Measurements from ENCODE around the gene PSD2.

Gene PSD2

DNA sequence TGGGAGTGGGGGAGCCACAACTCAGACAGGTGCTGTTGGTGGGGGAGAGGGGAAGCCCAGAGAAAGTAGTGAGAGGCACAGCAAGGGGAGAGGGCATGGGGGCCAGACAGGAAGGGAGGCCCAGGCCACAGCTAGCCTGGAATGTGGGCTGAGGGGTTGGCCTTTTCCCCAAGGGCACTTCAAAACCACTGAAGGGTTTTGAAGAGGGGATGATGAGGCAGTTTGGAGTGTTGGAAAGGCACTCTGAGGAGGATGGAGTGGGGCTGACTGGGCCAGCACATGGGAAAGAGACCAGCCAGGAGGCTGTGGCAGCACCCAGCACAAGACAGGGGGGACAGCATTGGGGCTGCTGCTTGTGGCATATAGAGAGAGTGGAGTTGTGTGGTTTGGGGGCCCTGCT lies 3.8 kb downstream of the PSD2 start:
- H3K4me3 ChIP-seq (ENCODE audit: low read depth, low read length): no peak overlapping the region
- TF ChIP-seq, protein P1, sequence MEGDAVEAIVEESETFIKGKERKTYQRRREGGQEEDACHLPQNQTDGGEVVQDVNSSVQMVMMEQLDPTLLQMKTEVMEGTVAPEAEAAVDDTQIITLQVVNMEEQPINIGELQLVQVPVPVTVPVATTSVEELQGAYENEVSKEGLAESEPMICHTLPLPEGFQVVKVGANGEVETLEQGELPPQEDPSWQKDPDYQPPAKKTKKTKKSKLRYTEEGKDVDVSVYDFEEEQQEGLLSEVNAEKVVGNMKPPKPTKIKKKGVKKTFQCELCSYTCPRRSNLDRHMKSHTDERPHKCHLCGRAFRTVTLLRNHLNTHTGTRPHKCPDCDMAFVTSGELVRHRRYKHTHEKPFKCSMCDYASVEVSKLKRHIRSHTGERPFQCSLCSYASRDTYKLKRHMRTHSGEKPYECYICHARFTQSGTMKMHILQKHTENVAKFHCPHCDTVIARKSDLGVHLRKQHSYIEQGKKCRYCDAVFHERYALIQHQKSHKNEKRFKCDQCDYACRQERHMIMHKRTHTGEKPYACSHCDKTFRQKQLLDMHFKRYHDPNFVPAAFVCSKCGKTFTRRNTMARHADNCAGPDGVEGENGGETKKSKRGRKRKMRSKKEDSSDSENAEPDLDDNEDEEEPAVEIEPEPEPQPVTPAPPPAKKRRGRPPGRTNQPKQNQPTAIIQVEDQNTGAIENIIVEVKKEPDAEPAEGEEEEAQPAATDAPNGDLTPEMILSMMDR (conservative IDR thresholded peaks at IDR 0.05; ENCODE audit: low read depth, low read length): no peak
- DNase-seq (ENCODE audit: low read depth): no peak

DNA sequence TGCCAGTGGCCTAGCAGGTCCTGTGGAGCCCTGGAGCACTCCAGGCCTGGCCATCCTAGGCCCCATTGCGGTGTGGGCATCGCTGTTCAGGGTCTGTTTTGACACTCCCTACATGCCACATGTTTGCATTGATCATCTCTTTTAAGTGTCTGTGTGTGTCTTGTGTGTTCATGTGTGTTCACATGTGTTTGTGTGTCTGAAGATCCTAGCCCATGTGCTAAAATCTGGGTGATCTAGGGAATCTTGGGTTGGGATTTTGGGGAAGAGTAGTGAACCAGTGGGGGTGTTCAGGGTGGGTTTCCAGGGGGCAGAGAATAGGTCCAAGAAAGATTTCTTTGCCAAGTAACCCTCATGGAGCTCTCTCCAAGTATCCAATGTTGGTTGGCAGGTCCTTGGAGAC lies 8.4 kb downstream of the PSD2 start:
- TF ChIP-seq, protein P1 (conservative IDR thresholded peaks at IDR 0.05; ENCODE audit: low read depth, low read length): no peak
- no peak for DNase-seq (ENCODE audit: low read depth)
- no peak overlapping the region for H3K4me3 ChIP-seq (ENCODE audit: low read depth, low read length)

GRCh38 chr5:139804800-139805397 lies 9.3 kb downstream of the PSD2 start:
- no peak overlapping the region for H3K4me3 ChIP-seq (ENCODE audit: low read depth, low read length)
- no peak for DNase-seq (ENCODE audit: low read depth)
- TF ChIP-seq, protein P1 (conservative IDR thresholded peaks at IDR 0.05; ENCODE audit: low read depth, low read length): no peak

GRCh38 chr5:139805545-139805944 lies 9.9 kb downstream of the PSD2 start:
- no peak overlapping the region for H3K4me3 ChIP-seq (ENCODE audit: low read depth, low read length)
- no peak for DNase-seq (ENCODE audit: low read depth)
- TF ChIP-seq, protein P1 (conservative IDR thresholded peaks at IDR 0.05; ENCODE audit: low read depth, low read length): no peak

DNA sequence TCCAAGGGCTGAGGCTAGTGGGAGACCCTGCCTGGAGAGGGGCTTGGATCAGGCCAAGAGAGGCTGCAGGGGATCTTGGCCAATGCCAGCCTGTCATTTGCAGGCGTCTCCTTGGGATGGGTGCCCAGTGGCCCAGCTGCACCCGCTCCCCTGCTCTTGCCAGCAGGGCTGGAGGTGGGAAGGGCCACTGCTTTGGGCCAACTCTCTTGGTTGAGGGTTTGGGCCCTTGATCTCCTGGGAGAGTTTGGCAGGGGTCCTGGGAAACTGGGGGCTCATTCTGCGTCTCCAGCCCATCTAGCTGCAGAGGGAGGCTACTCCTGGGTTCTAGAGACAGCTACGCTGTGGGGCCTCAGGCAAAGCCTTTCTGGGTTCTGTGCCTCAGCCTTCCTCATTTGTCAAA lies 10.5 kb downstream of the PSD2 start:
- TF ChIP-seq, protein P1 (conservative IDR thresholded peaks at IDR 0.05; ENCODE audit: low read depth, low read length): no peak
- no peak overlapping the region for H3K4me3 ChIP-seq (ENCODE audit: low read depth, low read length)
- no peak for DNase-seq (ENCODE audit: low read depth)

DNA sequence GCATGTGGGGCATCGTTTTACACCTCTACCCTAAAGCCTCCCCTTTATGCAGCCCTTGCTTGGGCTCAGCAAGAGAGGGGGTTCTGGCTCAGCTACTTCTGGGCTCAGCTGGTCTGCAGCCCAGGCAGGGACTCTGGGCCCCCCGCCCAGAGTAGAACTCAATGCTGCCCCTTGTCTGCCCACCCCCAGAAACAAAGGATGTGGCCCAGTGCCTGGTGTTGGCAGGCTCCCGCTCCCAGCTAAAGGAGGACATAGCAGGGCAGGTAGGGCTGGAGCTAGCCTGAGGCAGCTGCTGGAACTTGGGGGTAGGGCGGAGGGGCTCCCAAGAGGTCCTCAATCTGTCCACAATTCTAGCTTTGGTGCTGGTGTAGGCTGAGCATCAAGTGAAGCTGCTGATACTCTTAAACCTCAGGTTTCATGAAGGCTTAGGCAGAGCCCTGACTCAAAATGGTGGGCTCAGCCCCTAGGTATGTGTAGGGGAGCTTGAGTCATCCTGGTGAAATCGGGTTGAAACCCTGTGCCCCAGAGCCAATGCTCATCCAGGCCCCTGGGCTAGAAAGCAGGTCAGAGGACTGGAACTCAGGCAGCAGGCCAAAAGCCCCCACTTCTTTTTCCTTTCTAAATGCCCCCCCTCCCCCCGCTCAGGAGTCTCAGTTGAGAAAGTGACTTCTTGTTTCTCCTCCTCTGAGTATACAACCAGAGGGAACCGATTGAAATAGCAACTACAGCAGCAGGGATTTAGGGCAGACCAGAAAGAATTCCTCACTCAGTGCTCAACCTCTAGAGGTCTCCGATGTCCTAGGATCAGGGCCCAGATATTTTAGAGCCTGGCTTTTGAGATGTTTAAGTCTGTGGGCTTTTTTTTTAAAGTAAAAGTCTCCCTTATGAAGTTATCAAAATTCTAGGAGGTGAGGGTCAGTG lies 11.4 kb downstream of the PSD2 start:
- TF ChIP-seq, protein P1 (conservative IDR thresholded peaks at IDR 0.05; ENCODE audit: low read depth, low read length): no peak
- DNase-seq (ENCODE audit: low read depth): no peak
- no peak overlapping the region for H3K4me3 ChIP-seq (ENCODE audit: low read depth, low read length)
